IgD-negative memory B cell (primary cell): ENCODE measurements around the gene BAZ2B. TPM values are rescaled to one million over a fixed set of nuclear protein-coding genes. Genes with fewer than 3 reads are reported as not detected.
A peak's percentile ranks its signal among the peaks of the same experiment; 100 is the strongest.

Experiments used
- H3K27ac Mint-ChIP-seq, 3 donors: one replicate each; pipeline ENCODE4 v1.8.0; 2020 to 2022; ENCODE audit warnings: mild to moderate bottlenecking in 3 of 3, mixed read lengths in 3 of 3, moderate library complexity in 1 of 3
- H3K27me3 Mint-ChIP-seq: one replicate; pipeline ENCODE4 v1.8.0; 2021; ENCODE audit warnings: mixed read lengths
- H3K36me3 Mint-ChIP-seq: one replicate; pipeline ENCODE4 v1.8.0; 2020; ENCODE audit warnings: mild to moderate bottlenecking, mixed read lengths
- H3K4me1 Mint-ChIP-seq, 3 donors: one replicate each; pipeline ENCODE4 v1.8.0; 2020 to 2022; ENCODE audit warnings: mixed read lengths in 3 of 3, mild to moderate bottlenecking in 1 of 3
- H3K4me3 Mint-ChIP-seq, 4 donors: one replicate each; pipeline ENCODE4 v1.8.0; 2020 to 2022; ENCODE audit warnings: mild to moderate bottlenecking in 4 of 4, mixed read lengths in 4 of 4, moderate library complexity in 3 of 4
- H3K9me3 Mint-ChIP-seq, 3 donors: one replicate each; pipeline ENCODE4 v1.8.0; 2020 to 2021; ENCODE audit warnings: mixed read lengths in 3 of 3, mild to moderate bottlenecking in 1 of 3
- polyA plus RNA-seq: library from polyadenylated mRNA; unstranded; fragments of 300-500 nt; fragmentation: Illumina TruSeq; gene quantifications from one replicate; pipeline ENCODE4 v1.2.3, GENCODE V29; 2021

Gene BAZ2B
- polyA plus RNA-seq, 1 donor from 2014 or later, result 17.3 TPM

DNA sequence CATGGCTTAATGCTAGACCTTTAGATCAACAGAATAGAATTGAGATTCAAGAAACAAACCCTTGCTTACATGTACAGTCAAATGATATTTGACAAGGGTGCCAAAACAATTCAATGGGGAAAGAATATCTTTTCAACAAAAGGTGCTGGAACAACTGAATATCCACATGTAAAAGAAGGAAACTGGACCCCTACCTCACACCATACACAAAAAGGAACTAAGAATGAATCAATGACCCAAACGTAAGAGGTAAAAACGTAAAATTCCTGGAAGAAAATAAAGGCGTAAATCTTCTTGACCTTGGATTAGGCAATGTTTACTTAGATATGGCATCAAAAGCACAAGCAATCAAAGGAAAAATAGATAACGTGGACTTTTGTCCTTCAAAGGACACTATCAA lies 43.1 kb downstream of the BAZ2B start:
- Mint-ChIP-seq H3K9me3 (peaks cover 0 to 15% (median 6%) of the 10 kb centered on the region in 3 donors), H3K4me3 (no peak overlapping the region), H3K27ac (no peak overlapping the region), H3K36me3 (peaks cover 5% of the 10 kb centered on the region), H3K27me3 (peaks cover 2% of the 10 kb centered on the region), H3K4me1 (no peaks in the 10 kb centered on the region)

GRCh38 chr2:159572459-159572858 lies 43.9 kb downstream of the BAZ2B start:
- Mint-ChIP-seq H3K27me3 (peaks cover 2% of the 10 kb centered on the region), H3K4me1 (no peaks in the 10 kb centered on the region), H3K4me3 (no peak overlapping the region), H3K27ac (no peak overlapping the region), H3K36me3 (peaks cover 5% of the 10 kb centered on the region), H3K9me3 (peaks cover 0 to 15% (median 6%) of the 10 kb centered on the region in 3 donors)

GRCh38 chr2:159571540-159572260 lies 44.6 kb downstream of the BAZ2B start:
- Mint-ChIP-seq H3K27me3 (peaks cover 2% of the 10 kb centered on the region), H3K4me1 (no peaks in the 10 kb centered on the region), H3K4me3 (no peak overlapping the region), H3K36me3 (peaks cover 5% of the 10 kb centered on the region), H3K9me3 (peaks cover 0 to 15% (median 6%) of the 10 kb centered on the region in 3 donors), H3K27ac (peak overlapping the region in 1 of 3 donors; percentile 62)

- Mint-ChIP-seq H3K4me3 (no peak overlapping the region), H3K27me3 (no peaks in the 10 kb centered on the region), H3K4me1 (no peaks in the 10 kb centered on the region)
These were observed 52.3 kb downstream of the BAZ2B start for GRCh38 chr2:159564081-159564480.

DNA sequence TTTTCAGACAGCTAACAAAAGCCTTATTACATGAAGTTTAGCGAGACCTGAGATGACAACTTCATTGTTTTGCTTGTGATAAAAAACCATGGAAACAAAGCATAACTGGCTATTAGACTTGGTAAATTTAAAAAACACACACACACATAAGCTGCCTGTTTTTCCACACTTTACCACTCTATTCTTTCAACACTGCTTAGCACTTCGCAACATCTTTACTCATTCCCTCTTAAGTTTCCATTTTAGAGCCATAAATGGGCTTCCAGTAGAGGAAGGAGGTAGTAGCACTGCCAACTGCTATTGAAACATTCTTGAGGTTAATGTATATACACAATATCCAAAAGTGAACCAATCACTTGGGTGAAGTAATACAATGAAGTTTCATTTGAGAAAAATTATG lies 54.1 kb downstream of the BAZ2B start:
- no peak overlapping the region for H3K27ac Mint-ChIP-seq
- H3K36me3 Mint-ChIP-seq, result peaks cover 2% of the 10 kb centered on the region
- H3K27me3 Mint-ChIP-seq, result no peaks in the 10 kb centered on the region
- H3K9me3 Mint-ChIP-seq, result peaks cover 0 to 3% (median 0%) of the 10 kb centered on the region in 3 donors
- no peak overlapping the region for H3K4me3 Mint-ChIP-seq
- H3K4me1 Mint-ChIP-seq, result no peaks in the 10 kb centered on the region

More at GRCh38 chr2:159564081-159564480, 52.3 kb downstream of the BAZ2B start:
- no peaks in the 10 kb centered on the region for H3K36me3 Mint-ChIP-seq
- H3K27ac Mint-ChIP-seq, result no peak overlapping the region
- peaks cover 0 to 3% (median 0%) of the 10 kb centered on the region in 3 donors for H3K9me3 Mint-ChIP-seq

DNA sequence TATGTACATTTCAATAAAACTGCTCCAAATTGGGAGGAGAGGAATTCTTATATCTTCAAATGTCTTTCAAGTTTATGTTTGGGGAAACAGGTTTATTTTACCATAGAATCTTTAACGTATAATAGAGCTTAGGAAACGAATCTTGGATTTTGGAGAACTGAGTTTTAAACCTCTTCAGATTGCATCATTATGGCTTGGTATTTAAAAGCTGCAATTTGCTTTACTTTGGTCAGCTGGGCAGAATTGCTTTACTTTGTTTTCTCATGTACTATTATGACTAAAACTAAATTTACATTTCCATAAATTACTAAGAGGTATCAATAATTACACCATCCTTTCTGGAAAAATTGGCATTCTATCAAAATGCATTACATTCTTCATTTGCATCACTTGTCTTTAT lies 54.6 kb downstream of the BAZ2B start:
- Mint-ChIP-seq H3K36me3 (peaks cover 4% of the 10 kb centered on the region), H3K27ac (no peak overlapping the region), H3K9me3 (peaks cover 0 to 3% (median 0%) of the 10 kb centered on the region in 3 donors), H3K4me1 (no peaks in the 10 kb centered on the region), H3K27me3 (no peaks in the 10 kb centered on the region), H3K4me3 (no peak overlapping the region)

DNA sequence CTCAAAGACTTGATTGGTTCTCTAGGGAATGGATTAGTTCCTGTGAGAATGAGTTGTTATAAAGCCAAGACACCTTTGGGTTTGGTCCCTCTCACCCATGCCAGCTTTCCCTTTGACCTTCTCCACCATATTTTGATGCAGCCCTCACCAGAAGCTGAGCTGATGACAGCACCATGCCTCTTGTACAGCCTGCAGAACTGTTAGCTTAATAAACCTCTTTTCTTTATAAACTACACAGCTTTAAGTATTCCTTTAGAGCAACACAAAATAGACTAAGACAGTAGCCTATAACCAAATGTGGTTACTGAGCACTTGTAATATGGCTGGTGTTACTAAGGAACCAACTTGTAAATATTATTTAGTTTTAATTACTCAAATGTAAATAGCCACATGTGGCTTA lies 55.1 kb downstream of the BAZ2B start:
- no peak overlapping the region for H3K27ac Mint-ChIP-seq
- no peaks in the 10 kb centered on the region for H3K4me1 Mint-ChIP-seq
- H3K27me3 Mint-ChIP-seq, result no peaks in the 10 kb centered on the region
- no peak overlapping the region for H3K4me3 Mint-ChIP-seq
- peaks cover 0 to 3% (median 0%) of the 10 kb centered on the region in 3 donors for H3K9me3 Mint-ChIP-seq
- peaks cover 4% of the 10 kb centered on the region for H3K36me3 Mint-ChIP-seq

DNA sequence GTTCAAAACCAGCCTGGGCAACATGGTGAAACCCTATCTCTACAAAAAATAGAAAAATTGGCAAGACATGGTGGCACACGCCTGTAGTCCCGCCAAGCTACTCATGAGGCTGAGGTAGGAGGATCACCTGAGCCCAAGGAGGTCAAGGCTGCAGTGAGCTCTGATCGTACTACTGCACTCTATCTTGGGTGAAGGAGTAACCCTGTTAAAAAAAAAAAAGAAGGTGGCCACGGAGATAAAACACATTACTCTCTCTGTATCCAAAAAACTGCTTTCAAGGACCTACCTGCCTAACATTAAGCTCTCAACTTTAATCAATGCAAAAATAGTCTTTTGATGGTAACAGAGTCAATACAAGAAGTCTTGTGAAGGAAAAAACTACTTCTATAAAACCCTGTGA lies 57.3 kb downstream of the BAZ2B start:
- Mint-ChIP-seq H3K9me3 (peaks cover 0 to 3% (median 0%) of the 10 kb centered on the region in 3 donors), H3K4me1 (no peaks in the 10 kb centered on the region), H3K27me3 (no peaks in the 10 kb centered on the region), H3K4me3 (no peak overlapping the region), H3K36me3 (peaks cover 4% of the 10 kb centered on the region), H3K27ac (peak overlapping the region in 1 of 3 donors; percentile 59)

DNA sequence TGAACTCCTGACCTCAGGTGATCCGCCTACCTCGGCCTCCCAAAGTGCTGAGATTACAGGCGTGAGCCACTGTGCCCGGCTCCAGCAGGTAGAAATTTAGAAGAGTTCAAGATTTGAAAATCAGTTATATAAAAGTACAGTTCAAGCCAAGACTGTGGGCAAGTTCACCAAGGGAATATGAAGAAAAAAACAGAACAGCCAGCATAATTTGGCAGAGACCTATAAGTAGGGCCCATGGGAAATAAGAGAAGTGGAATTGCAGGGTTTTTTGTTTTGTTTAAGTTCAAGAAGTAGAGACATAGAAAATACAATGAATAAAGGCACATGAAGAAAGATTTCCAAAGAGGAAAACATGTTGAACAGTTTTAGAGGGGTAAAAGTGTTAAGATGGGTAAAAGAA lies 57.9 kb downstream of the BAZ2B start:
- Mint-ChIP-seq H3K9me3 (peaks cover 0 to 3% (median 0%) of the 10 kb centered on the region in 3 donors), H3K4me3 (no peak overlapping the region), H3K27me3 (no peaks in the 10 kb centered on the region), H3K4me1 (no peaks in the 10 kb centered on the region), H3K36me3 (peaks cover 4% of the 10 kb centered on the region), H3K27ac (no peak overlapping the region)

DNA sequence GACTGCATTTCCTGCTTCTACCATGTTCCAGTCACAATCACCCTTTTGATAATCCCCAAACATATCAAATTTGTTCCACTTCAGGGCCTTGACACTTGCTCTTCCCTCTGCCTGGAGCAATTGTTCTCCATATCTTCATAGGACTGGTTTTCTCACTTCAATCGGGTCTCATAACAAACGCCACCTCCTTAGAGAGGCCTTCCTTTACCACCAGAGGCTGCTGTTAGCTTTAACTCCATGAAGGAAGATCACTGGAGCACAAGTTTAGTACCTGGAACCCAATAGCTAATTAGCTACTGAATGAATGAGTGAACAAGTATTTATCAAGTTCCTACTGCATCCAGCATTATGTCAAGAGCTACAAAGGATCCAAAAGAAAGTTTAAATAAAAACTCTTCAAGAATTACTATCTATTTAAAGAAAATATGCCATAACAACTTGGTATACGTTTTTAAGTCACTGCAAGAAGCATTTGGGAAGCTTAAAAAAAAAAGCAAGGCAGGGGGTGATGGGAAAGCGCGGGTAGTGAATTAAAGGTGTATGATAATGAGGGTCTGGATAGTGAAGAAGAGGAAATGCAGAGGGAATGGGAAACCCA lies 58.8 kb downstream of the BAZ2B start:
- Mint-ChIP-seq H3K27ac (no peak overlapping the region), H3K4me3 (no peak overlapping the region), H3K9me3 (peaks cover 0 to 3% (median 0%) of the 10 kb centered on the region in 3 donors), H3K36me3 (peaks cover 4% of the 10 kb centered on the region), H3K27me3 (no peaks in the 10 kb centered on the region), H3K4me1 (no peaks in the 10 kb centered on the region)

- Mint-ChIP-seq H3K4me3 (no peak overlapping the region), H3K27ac (no peak overlapping the region), H3K4me1 (no peaks in the 10 kb centered on the region), H3K27me3 (no peaks in the 10 kb centered on the region), H3K36me3 (peaks cover 4% of the 10 kb centered on the region), H3K9me3 (no peaks in the 10 kb centered on the region)
These were observed 60.5 kb downstream of the BAZ2B start for GRCh38 chr2:159555651-159556392.

DNA sequence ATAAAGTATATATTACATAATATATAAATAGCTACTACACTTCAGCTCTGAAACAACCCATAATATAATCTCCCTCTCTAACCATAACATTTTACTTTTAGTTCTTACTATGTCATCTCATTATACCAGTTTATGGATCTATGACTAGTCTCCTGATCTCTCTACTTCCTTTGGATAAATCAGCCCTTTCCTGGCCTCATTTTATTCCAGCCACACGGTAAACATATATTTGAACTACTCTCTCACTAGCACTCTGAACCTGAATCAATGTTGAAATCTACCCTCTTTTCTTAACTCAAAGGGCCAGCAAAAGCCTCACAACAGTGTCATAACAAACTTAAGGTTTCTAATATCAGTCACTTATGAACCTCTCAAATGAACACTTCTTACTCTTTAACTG lies 62.6 kb downstream of the BAZ2B start:
- Mint-ChIP-seq H3K4me3 (no peak overlapping the region), H3K27ac (no peak overlapping the region), H3K36me3 (peaks cover 4% of the 10 kb centered on the region), H3K9me3 (no peaks in the 10 kb centered on the region), H3K27me3 (no peaks in the 10 kb centered on the region), H3K4me1 (peaks cover 0 to 2% (median 0%) of the 10 kb centered on the region in 3 donors)

DNA sequence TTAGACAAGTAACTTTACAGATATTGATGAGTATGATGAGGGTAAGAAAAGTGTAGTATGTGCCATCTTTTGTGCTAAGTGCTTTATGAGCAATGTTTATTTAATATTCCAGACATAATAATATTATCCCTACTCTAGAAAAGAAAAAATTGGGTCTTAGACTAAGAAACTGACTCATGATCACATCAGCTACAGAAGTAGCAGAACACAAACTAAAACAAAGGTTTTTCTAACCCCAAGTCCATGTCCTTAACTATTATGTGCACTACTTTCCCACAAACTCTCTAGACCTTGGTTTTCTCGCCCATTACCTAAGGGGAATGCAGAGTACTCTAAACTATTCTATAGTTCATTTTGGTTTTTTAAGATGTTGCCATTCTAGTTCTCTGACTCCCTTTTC lies 64.5 kb downstream of the BAZ2B start:
- Mint-ChIP-seq H3K27me3 (no peaks in the 10 kb centered on the region), H3K4me3 (no peak overlapping the region), H3K27ac (peak overlapping the region in 1 of 3 donors; percentile 62), H3K4me1 (peaks cover 0 to 2% (median 0%) of the 10 kb centered on the region in 3 donors), H3K9me3 (no peaks in the 10 kb centered on the region), H3K36me3 (no peaks in the 10 kb centered on the region)

DNA sequence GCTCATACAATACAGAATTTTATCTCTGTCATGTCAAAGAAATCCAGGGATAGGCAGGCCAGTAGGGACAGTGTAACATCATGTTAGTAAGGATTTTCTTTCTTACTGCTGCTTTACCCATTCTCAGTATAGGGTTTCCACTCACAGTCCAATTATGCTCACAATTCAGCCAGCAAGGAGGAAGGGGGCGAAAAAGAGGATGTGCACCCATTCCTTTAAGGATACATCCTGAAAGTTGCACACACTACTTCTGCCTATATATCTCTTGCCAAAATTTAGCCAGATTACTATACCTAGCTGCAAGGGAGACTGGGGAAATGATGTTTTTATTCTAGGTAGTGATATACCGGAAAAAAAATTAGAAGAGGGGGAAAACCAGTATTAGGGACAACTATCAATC lies 66.1 kb downstream of the BAZ2B start:
- H3K9me3 Mint-ChIP-seq, result no peaks in the 10 kb centered on the region
- H3K36me3 Mint-ChIP-seq, result no peaks in the 10 kb centered on the region
- peaks cover 0 to 2% (median 0%) of the 10 kb centered on the region in 3 donors for H3K4me1 Mint-ChIP-seq
- H3K4me3 Mint-ChIP-seq, result no peak overlapping the region
- H3K27me3 Mint-ChIP-seq, result no peaks in the 10 kb centered on the region
- H3K27ac Mint-ChIP-seq, result no peak overlapping the region

DNA sequence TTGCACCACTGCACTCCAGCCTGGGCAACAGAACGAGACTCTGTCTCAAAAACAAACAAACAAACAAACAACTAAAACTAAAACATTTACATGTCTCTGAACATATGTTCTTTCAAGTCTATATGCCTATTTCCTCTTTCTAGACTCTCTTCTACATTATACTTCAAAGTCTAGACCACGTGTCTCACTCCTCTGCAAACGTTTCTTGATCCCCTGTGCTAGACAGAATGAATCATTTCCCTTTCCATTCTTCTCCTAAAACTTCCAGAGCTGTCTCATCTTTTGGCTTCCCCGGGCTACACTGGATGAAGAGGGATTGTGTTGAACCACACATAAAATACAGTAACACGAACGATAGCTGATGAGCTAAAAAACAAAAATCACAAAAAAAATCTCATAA lies 67.1 kb downstream of the BAZ2B start:
- no peaks in the 10 kb centered on the region for H3K9me3 Mint-ChIP-seq
- H3K27ac Mint-ChIP-seq, result peak overlapping the region in 1 of 3 donors; percentile 4
- peaks cover 0 to 2% (median 0%) of the 10 kb centered on the region in 3 donors for H3K4me1 Mint-ChIP-seq
- no peak overlapping the region for H3K4me3 Mint-ChIP-seq
- H3K36me3 Mint-ChIP-seq, result no peaks in the 10 kb centered on the region
- H3K27me3 Mint-ChIP-seq, result no peaks in the 10 kb centered on the region
